CD14-positive monocyte (primary cell): ENCODE data around the gene ADCYAP1. TPM values are rescaled to one million over a fixed set of nuclear protein-coding genes. Genes with fewer than 3 reads are reported as not detected.

Experiments
- DNase-seq, 3 donors: peaks; one replicate each; pipeline ENCODE4 v3.0.0-alpha.2; 2011 to 2022
- H2AFZ ChIP-seq: 2 replicates; pipeline ENCODE4 v1.6.0; 2012; ENCODE audit warnings: mild to moderate bottlenecking, low read depth, low read length, inconsistent platforms; ENCODE audit not compliant: insufficient read depth, poor library complexity, severe bottlenecking
- H3K27ac ChIP-seq, 2 donors: 1 replicate in 1 of 2; 2 replicates in 1 of 2; pipeline ENCODE4 v1.5.1; 2012 to 2013; ENCODE audit warnings: low read length in 2 of 2, control low read depth in 1 of 2, inconsistent platforms in 1 of 2, low read depth in 1 of 2, mild to moderate bottlenecking in 1 of 2
- H3K27me3 ChIP-seq, 2 donors: one replicate each; pipeline versions ENCODE4 v1.6.0 to v1.6.1; 2011 to 2013; ENCODE audit warnings: low read length in 2 of 2; ENCODE audit not compliant: control insufficient read depth in 2 of 2, insufficient read depth in 2 of 2
- H3K36me3 ChIP-seq, 2 donors: replicated peaks in 1 of 2; 1 replicate in 1 of 2; 2 replicates in 1 of 2; pipeline versions ENCODE4 v1.5.1 to v1.6.1; 2012 to 2013; ENCODE audit warnings: low read length in 2 of 2, control low read depth in 1 of 2, inconsistent platforms in 1 of 2, mild to moderate bottlenecking in 1 of 2; ENCODE audit not compliant: insufficient read depth in 2 of 2, control insufficient read depth in 1 of 2
- H3K4me1 ChIP-seq, 2 donors: 1 replicate in 1 of 2; 2 replicates in 1 of 2; pipeline versions ENCODE4 v1.5.1 to v1.6.1; 2012 to 2013; ENCODE audit warnings: low read length in 2 of 2, control low read depth in 1 of 2, inconsistent platforms in 1 of 2, mild to moderate bottlenecking in 1 of 2, moderate library complexity in 1 of 2; ENCODE audit not compliant: insufficient read depth in 2 of 2, control insufficient read depth in 1 of 2
- H3K4me2 ChIP-seq: replicated peaks from 2 replicates; pipeline ENCODE3; 2012; ENCODE audit warnings: low read length, moderate library complexity, mild to moderate bottlenecking; ENCODE audit not compliant: poor library complexity, severe bottlenecking; ENCODE audit errors: extremely low read depth
- H3K4me3 ChIP-seq, 3 experiments: fragments of 200-600 bp in 1 of 3; sonication (generic) in 1 of 3; replicated peaks in 1 of 3; 1 replicate in 2 of 3; 2 replicates in 1 of 3; pipeline ENCODE4 v1.5.1; 2011 to 2013; ENCODE audit warnings: low read length in 3 of 3, mild to moderate bottlenecking in 3 of 3, control low read depth in 2 of 3, low read depth in 2 of 3, inconsistent platforms in 1 of 3, moderate library complexity in 1 of 3
- H3K79me2 ChIP-seq: 2 replicates; pipeline ENCODE4 v1.6.0; 2012; ENCODE audit warnings: mild to moderate bottlenecking, control low read depth, inconsistent platforms, low read length, moderate library complexity; ENCODE audit not compliant: insufficient read depth
- H3K9ac ChIP-seq: 2 replicates; pipeline ENCODE4 v1.6.0; 2017; ENCODE audit warnings: low read length, mild to moderate bottlenecking; ENCODE audit not compliant: insufficient read depth, poor library complexity, severe bottlenecking
- H3K9me3 ChIP-seq, 2 donors: replicated peaks in 1 of 2; 1 replicate in 1 of 2; 2 replicates in 1 of 2; pipeline versions ENCODE4 v1.5.1 to v1.6.1; 2012 to 2013; ENCODE audit warnings: low read length in 2 of 2, control low read depth in 1 of 2; ENCODE audit not compliant: control insufficient read depth in 1 of 2, insufficient read depth in 1 of 2
- H4K20me1 ChIP-seq: 2 replicates; pipeline ENCODE4 v1.6.0; 2012; ENCODE audit warnings: mild to moderate bottlenecking, low read length, control low read depth, moderate library complexity; ENCODE audit not compliant: insufficient read depth
- H3K27ac Mint-ChIP-seq, 7 donors: one replicate each; pipeline ENCODE4 v1.8.0; 2020; ENCODE audit warnings: mild to moderate bottlenecking in 7 of 7, mixed read lengths in 7 of 7, moderate library complexity in 6 of 7, inconsistent platforms in 2 of 7
- H3K27me3 Mint-ChIP-seq, 3 donors: one replicate each; pipeline ENCODE4 v1.8.0; 2021 to 2022; ENCODE audit warnings: low read depth in 3 of 3, mild to moderate bottlenecking in 3 of 3, mixed read lengths in 3 of 3, moderate library complexity in 3 of 3, inconsistent platforms in 1 of 3
- H3K36me3 Mint-ChIP-seq, 2 donors: one replicate each; pipeline ENCODE4 v1.8.0; 2020; ENCODE audit warnings: mixed read lengths in 2 of 2, inconsistent platforms in 1 of 2, mild to moderate bottlenecking in 1 of 2
- H3K4me1 Mint-ChIP-seq: one replicate; pipeline ENCODE4 v1.8.0; 2020; ENCODE audit warnings: mild to moderate bottlenecking, mixed read lengths
- H3K4me3 Mint-ChIP-seq, 2 donors: one replicate each; pipeline ENCODE4 v1.8.0; 2020; ENCODE audit warnings: mild to moderate bottlenecking in 2 of 2, mixed read lengths in 2 of 2, moderate library complexity in 1 of 2
- H3K9me3 Mint-ChIP-seq, 7 donors: one replicate each; pipeline ENCODE4 v1.8.0; 2020 to 2022; ENCODE audit warnings: mixed read lengths in 7 of 7, mild to moderate bottlenecking in 6 of 7, moderate library complexity in 6 of 7, inconsistent platforms in 2 of 7
- WGBS: methylation state at CpG from one replicate; pipeline ENCODE4 v1.1.5; 2013; ENCODE audit warnings: missing lambda C conversion rate; ENCODE audit not compliant: insufficient coverage; 5-methylcytosine and 5-hydroxymethylcytosine counted together
- intact Hi-C, 2 donors: fragments of 100-400 bp; cut with micrococcal nuclease; formaldehyde crosslinking; loops; one replicate each; pipeline versions ENCODE4 v1.15.0 to v1.15.1; 2023
- polyA plus RNA-seq, 3 donors: library from polyadenylated mRNA; depleted of rRNA in 1 of 3; unstranded in 2 of 3; stranded (reverse) in 1 of 3; fragments of 300-500 nt in 2 of 3; fragments of >200 nt in 1 of 3; fragmentation: Illumina TruSeq in 2 of 3; gene quantifications; 1 replicate in 2 of 3; 2 replicates in 1 of 3; pipeline ENCODE4 v1.2.3, GENCODE V29; 2012 to 2021
- TF ChIP-seq, protein P1 (sequence below): fragments of 200-600 bp; IDR thresholded peaks from one replicate; pipeline ENCODE4 v1.8.0; 2022; ENCODE audit warnings: antibody characterized with exemption, mild to moderate bottlenecking

The ADCYAP1 gene
- polyA plus RNA-seq, 3 donors = not detected

DNA sequence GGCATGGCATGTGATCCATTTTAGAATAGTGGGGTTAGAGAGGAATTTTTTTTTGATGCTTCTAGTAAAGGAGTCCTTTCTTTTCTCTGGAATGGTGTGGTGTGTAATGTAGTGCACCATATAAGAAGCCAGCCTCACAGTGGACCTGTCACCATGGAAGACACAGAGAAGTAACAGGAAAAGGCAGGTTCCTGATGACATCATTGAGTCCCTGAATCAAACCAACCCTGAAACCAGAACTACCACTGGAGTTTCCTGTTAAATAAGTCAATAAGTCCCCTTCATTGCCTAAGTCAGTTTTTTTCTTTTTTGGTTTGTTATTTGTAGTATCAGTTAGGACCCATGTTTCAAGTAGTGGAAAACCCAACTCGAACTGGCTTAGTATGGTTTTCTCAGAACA is 11.9 kb downstream of the ADCYAP1 start:
- Mint-ChIP-seq H3K36me3 (no peaks in the 10 kb centered on the region), H3K27me3 (peaks cover 11 to 24% (median 13%) of the 10 kb centered on the region in 3 donors), H3K4me1 (no peaks in the 10 kb centered on the region), H3K27ac (no peak overlapping the region), H3K4me3 (no peak overlapping the region), H3K9me3 (peaks cover 0 to 4% (median 0%) of the 10 kb centered on the region in 7 donors)
- WGBS = no CpG with 5 or more reads among the region's 1 CpG
- H3K79me2 ChIP-seq = no peaks in the 10 kb centered on the region
- no peak overlapping the region for H3K4me2 ChIP-seq
- H3K9me3 ChIP-seq = peaks cover 0 to under 1% of the 10 kb centered on the region in 2 donors
- no peaks in the 10 kb centered on the region for H3K36me3 ChIP-seq
- H3K9ac ChIP-seq = no peak overlapping the region
- H3K27me3 ChIP-seq = peaks cover 21 to 32% of the 10 kb centered on the region in 2 donors
- H3K27ac ChIP-seq = no peak overlapping the region
- no peak overlapping the region for H3K4me3 ChIP-seq
- no peaks in the 10 kb centered on the region for H4K20me1 ChIP-seq
- TF ChIP-seq, protein P1, sequence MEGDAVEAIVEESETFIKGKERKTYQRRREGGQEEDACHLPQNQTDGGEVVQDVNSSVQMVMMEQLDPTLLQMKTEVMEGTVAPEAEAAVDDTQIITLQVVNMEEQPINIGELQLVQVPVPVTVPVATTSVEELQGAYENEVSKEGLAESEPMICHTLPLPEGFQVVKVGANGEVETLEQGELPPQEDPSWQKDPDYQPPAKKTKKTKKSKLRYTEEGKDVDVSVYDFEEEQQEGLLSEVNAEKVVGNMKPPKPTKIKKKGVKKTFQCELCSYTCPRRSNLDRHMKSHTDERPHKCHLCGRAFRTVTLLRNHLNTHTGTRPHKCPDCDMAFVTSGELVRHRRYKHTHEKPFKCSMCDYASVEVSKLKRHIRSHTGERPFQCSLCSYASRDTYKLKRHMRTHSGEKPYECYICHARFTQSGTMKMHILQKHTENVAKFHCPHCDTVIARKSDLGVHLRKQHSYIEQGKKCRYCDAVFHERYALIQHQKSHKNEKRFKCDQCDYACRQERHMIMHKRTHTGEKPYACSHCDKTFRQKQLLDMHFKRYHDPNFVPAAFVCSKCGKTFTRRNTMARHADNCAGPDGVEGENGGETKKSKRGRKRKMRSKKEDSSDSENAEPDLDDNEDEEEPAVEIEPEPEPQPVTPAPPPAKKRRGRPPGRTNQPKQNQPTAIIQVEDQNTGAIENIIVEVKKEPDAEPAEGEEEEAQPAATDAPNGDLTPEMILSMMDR = no peak
- H2AFZ ChIP-seq = no peak overlapping the region
- no peak for DNase-seq
- intact Hi-C loops = no loop called here
- no peaks in the 10 kb centered on the region for H3K4me1 ChIP-seq

DNA sequence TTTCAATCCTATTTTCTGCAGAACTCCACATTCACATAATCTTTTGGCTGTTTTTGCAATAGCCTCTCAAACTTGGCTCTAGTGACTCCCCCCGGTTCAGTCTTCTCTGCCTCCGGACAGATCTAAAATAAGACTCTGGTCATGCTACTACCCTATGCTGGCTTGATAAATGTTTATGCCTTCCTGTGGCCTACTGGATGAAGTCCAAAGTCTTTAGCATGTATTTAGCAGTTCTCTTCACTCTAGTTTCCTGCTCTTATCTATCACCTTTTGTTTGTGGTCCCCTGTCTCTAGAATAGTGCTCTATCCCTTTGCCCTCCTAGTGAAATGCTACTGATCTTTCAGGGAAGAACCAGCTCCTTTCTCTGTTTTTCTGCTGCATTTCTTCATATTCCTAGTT is 14.4 kb downstream of the ADCYAP1 start:
- Histone ChIP-seq H4K20me1 (no peaks in the 10 kb centered on the region), H3K27ac (no peak overlapping the region), H3K4me3 (no peak overlapping the region), H3K4me1 (no peaks in the 10 kb centered on the region), H3K9ac (no peak overlapping the region), H3K79me2 (no peaks in the 10 kb centered on the region), H3K36me3 (no peaks in the 10 kb centered on the region), H2AFZ (no peak overlapping the region), H3K9me3 (no peaks in the 10 kb centered on the region), H3K4me2 (no peak overlapping the region), H3K27me3 (peaks cover 5 to 12% of the 10 kb centered on the region in 2 donors)
- peaks cover 0 to 4% (median 0%) of the 10 kb centered on the region in 7 donors for H3K9me3 Mint-ChIP-seq
- no peak overlapping the region for H3K27ac Mint-ChIP-seq
- TF ChIP-seq, protein P1 = no peak
- WGBS = 0% methylated on average over 1 of the region's 2 CpGs
- H3K4me3 Mint-ChIP-seq = no peak overlapping the region
- no peaks in the 10 kb centered on the region for H3K36me3 Mint-ChIP-seq
- H3K27me3 Mint-ChIP-seq = peaks cover 6 to 12% (median 6%) of the 10 kb centered on the region in 3 donors
- intact Hi-C loops = no loop called here
- no peak for DNase-seq
- H3K4me1 Mint-ChIP-seq = no peaks in the 10 kb centered on the region
